GM06990 (cell line): ENCODE data around the gene VIM.
"Not testable (repeated sequence)": the region's sequence is repeated elsewhere in the genome, so short reads cannot be mapped to it uniquely, and the experiment has no call there.

Experiments
- DNase-seq: peaks from one replicate; pipeline ENCODE4 v3.0.0-alpha.2; 2011; ENCODE audit not compliant: insufficient read length; ENCODE audit errors: extremely low read depth
- H3K27me3 ChIP-seq: replicated peaks from 2 replicates; pipeline ENCODE4 v1.6.0; 2011; ENCODE audit warnings: low read length; ENCODE audit not compliant: control insufficient read depth, insufficient read depth
- H3K36me3 ChIP-seq: 2 replicates; pipeline ENCODE4 v1.5.1; 2011; ENCODE audit warnings: low read length; ENCODE audit not compliant: control insufficient read depth, insufficient read depth
- H3K4me3 ChIP-seq: replicated peaks from 2 replicates; pipeline ENCODE4 v1.5.1; 2011; ENCODE audit warnings: low read depth, mild to moderate bottlenecking, control low read depth, low read length
- TF ChIP-seq, protein P1 (sequence below): IDR thresholded peaks from 2 replicates; pipeline ENCODE4 v1.5.1; 2011; ENCODE audit warnings: low read length, control low read depth, mild to moderate bottlenecking, inconsistent platforms; ENCODE audit not compliant: insufficient read depth, poor library complexity, severe bottlenecking

The VIM gene

DNA sequence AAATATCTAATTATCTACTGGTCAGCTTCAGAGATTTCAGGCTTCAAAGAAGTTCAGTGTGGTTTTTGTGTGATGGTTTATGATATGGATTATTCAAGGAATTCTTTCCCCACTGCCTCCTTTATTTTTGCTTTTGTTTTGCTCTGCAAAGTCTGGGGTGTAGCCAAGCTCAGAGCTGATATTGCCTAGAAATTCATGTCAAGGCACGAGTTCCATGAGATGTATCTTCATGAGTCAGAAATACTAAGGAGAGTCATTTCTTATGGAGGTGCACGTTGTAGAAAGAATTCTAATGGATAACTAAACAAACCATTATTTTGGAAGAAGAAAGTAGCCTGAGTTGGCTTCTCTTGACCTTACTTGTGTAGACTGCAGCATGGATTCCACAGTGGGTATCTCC lies 37.4 kb downstream of the VIM start:
- no peak overlapping the region for H3K4me3 ChIP-seq
- no peaks in the 10 kb centered on the region for H3K27me3 ChIP-seq
- TF ChIP-seq, protein P1, sequence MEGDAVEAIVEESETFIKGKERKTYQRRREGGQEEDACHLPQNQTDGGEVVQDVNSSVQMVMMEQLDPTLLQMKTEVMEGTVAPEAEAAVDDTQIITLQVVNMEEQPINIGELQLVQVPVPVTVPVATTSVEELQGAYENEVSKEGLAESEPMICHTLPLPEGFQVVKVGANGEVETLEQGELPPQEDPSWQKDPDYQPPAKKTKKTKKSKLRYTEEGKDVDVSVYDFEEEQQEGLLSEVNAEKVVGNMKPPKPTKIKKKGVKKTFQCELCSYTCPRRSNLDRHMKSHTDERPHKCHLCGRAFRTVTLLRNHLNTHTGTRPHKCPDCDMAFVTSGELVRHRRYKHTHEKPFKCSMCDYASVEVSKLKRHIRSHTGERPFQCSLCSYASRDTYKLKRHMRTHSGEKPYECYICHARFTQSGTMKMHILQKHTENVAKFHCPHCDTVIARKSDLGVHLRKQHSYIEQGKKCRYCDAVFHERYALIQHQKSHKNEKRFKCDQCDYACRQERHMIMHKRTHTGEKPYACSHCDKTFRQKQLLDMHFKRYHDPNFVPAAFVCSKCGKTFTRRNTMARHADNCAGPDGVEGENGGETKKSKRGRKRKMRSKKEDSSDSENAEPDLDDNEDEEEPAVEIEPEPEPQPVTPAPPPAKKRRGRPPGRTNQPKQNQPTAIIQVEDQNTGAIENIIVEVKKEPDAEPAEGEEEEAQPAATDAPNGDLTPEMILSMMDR = no peak
- DNase-seq = no peak
- no peaks in the 10 kb centered on the region for H3K36me3 ChIP-seq

DNA sequence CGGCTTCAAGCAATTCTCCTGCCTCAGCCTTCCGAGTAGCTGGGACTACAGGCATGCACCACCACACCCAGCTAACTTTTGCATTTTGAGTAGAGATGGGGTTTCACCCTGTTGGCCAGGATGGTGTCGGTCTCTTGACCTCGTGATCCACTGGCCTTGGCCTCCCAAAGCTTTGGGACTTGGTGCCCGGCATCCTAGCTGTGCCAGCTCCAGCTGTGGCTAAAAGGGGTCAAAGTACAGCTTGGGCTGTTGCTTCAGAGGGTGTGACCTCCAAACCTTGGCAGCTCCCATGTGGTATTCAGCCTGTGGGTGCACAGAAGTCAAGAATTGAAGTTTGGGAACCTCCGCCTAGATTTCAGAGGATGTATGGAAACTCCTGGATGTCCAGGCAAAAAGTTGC lies 38.5 kb downstream of the VIM start:
- H3K4me3 ChIP-seq, H3K27me3 ChIP-seq, H3K36me3 ChIP-seq, DNase-seq: not testable (repeated sequence)

DNA sequence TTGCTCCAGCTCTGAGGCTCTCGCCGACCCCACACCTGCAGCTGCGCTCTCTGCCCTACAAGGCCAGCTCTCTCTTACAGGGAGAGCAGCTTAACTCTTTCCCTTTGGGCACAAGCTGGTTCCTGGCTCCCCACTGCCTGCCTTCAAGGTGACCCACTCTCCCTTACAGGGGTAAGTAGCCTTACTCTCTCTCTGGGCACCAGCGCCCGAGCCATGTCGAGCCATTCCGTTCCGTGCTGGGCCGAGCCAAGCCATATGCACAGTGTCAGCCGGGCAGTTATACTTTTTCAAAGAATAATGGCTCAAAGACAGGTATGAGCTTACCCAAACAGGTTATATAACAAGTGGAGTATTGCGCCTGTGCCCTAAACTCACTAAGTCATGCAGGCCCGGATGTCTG lies 44.6 kb downstream of the VIM start:
- DNase-seq = no peak
- Histone ChIP-seq H3K4me3 (no peak overlapping the region), H3K36me3 (no peaks in the 10 kb centered on the region), H3K27me3 (no peaks in the 10 kb centered on the region)
- TF ChIP-seq, protein P1 = no peak

DNA sequence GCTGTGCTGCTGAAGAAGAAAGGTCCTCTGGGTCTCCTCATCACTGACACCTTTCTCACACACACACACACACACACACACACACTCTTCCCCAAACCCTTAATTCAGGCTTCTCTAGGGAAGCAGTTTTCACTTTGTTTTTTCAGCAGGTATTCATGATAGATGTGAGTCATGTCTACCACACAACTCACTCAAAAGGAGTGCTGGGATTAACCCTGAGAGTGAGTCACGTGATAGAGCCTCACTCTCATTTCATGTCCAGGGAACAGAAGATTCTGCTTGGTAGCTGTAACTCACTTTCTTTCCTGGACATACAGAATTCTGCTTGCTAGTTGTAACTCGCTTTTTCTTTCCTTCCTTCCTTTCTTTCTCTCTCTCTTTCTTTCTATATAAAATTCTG lies 45.4 kb downstream of the VIM start:
- no peak for DNase-seq
- TF ChIP-seq, protein P1 = no peak
- H3K36me3 ChIP-seq = no peaks in the 10 kb centered on the region
- no peak overlapping the region for H3K4me3 ChIP-seq
- no peaks in the 10 kb centered on the region for H3K27me3 ChIP-seq

DNA sequence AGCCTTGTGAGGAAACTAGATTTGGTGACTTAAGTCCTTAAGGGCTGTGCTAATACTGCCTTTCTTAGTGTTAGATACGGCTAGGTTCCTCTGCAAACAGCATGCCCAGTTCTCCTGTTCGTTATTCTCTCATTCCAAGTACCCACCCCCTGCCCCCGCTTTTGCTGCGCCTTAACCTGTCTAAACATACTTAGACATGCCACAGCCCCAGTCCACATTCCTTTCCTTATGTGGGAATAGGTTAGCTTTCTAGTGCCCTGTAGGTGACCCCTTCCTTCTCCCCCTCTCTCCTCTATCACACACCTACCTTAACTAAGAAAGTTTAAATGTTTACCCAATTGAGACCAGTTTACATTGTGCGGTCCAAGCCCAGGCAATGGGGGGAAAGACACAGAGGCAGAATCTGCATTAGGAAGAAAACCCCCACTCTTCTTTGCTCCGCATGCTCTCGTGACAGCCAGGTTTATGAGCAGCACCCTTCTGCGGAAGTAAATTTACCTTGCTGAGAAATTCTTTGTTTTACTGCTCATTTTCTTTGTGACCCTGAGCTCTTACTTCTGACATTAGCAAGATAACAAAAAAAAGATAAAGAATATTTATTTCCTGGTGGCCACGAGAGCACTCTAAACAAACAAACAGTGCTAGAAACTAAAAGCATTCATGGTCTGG lies 48.8 kb downstream of the VIM start:
- Histone ChIP-seq H3K36me3 (no peaks in the 10 kb centered on the region), H3K27me3 (no peaks in the 10 kb centered on the region), H3K4me3 (no peak overlapping the region)
- DNase-seq = no peak
- TF ChIP-seq, protein P1 = no peak

DNA sequence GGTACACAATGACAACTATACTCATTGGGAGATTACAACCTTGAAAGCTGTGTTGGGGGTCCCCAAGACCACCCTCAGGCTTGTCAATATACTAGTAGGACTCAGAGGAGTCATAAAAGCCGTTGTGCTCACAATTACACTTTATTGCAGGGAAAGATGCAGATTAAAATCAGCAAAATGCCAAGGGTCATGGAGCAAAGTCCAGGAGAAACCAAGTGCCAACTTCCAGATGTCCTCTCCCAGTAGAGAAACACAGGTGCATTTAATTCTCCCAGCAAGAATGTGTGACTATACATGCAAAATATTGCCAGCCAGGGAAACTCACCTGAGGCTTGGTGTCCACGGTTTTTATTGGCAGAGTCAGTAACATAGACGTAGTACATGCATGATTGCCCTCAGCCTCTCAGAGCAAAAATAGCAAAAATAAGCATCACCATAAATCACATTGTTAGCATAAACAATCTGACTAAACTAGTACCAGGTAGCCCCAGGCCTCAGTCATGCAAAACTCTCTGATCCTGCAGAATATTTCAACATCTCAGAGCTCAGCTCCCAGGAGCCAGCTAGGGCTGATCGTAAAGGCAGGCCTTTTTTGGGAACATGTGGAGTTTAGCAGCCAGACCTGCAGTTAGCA lies 50.7 kb downstream of the VIM start:
- H3K36me3 ChIP-seq = no peaks in the 10 kb centered on the region
- TF ChIP-seq, protein P1 = no peak
- DNase-seq = no peak
- H3K4me3 ChIP-seq = no peak overlapping the region
- no peaks in the 10 kb centered on the region for H3K27me3 ChIP-seq
